ENCODE data around the gene EEF1AKMT1. TPM values are rescaled to one million over a fixed set of nuclear protein-coding genes. Genes with fewer than 3 reads are reported as not detected.
A peak's percentile ranks its signal among the peaks of the same experiment; 100 is the strongest.

Gene EEF1AKMT1
- total and polyA plus RNA-seq, 12 donors, result 6.1 to 10.2 (median 8.3) TPM

- Histone ChIP-seq H3K27ac (peak overlapping the region in 1 of 10 donors; percentile 53), H3K4me3 (peak overlapping the region in 9 of 10 donors; percentile 27 to 81 (median 52)), H3K27me3 (peaks cover 0 to 37% (median 14%) of the 10 kb centered on the region in 7 donors), H3K36me3 (no peaks in the 10 kb centered on the region), H3K9me3 (no peaks in the 10 kb centered on the region), H3K4me1 (peaks cover 0 to 31% (median 12%) of the 10 kb centered on the region in 9 donors)
- ATAC-seq, result peak in 3 of 8 donors; percentile 4 to 19 (median 19)
- intact Hi-C loops (cut with DNase I), result loop anchor here in 5 of 10 donors (5.0 to 10.0 kb wide), 3 partner anchors 207 to 218 kb away; no protein-coding TSS in a partner anchor
- no peak for DNase-seq
- 27 to 41% methylated on average over 12 to 20 of the region's 20 CpGs for WGBS, 2 donors
- no peak for TF ChIP-seq CTCF (IDR thresholded peaks at IDR 0.05)
Measured at GRCh38 chr13:20704459-20705069, 69.2 kb downstream of the EEF1AKMT1 start.

GRCh38 chr13:20703780-20704458, 69.8 kb downstream of the EEF1AKMT1 start:
- Histone ChIP-seq H3K27ac (peak overlapping the region in 1 of 10 donors; percentile 53), H3K4me1 (peaks cover 0 to 25% (median 12%) of the 10 kb centered on the region in 9 donors), H3K9me3 (no peaks in the 10 kb centered on the region), H3K27me3 (peaks cover 0 to 38% (median 14%) of the 10 kb centered on the region in 7 donors), H3K4me3 (peak overlapping the region in 9 of 10 donors; percentile 27 to 81 (median 52)), H3K36me3 (no peaks in the 10 kb centered on the region)
- peak; percentile 54 to 76 for DNase-seq
- intact Hi-C loops (cut with DNase I), result loop anchor here in 4 of 10 donors (5.0 to 10.0 kb wide), 2 partner anchors 207 to 209 kb away; no protein-coding TSS in a partner anchor
- WGBS, 2 donors, result 1% methylated on average over 78 to 98 of the region's 98 CpGs
- peak; percentile 73 to 90 (median 81) for ATAC-seq
- peak; percentile 18 to 67 (median 50) for TF ChIP-seq CTCF (IDR thresholded peaks at IDR 0.05)

- DNase-seq, result no peak
- no peak for TF ChIP-seq CTCF (IDR thresholded peaks at IDR 0.05)
- WGBS, 2 donors, result 1 to 2% methylated on average over 78 to 94 of the region's 94 CpGs
- no peaks in the 10 kb centered on the region for H3K9me3 ChIP-seq
- intact Hi-C loops (cut with DNase I), result loop anchor here in 4 of 10 donors (5.0 to 10.0 kb wide), 2 partner anchors 206 to 208 kb away; no protein-coding TSS in a partner anchor
- peaks cover 0 to 20% (median 12%) of the 10 kb centered on the region in 9 donors for H3K4me1 ChIP-seq
- ATAC-seq, result peak; percentile 18 to 45 (median 32)
- peak within 1 kb of the TSS; percentile 48 to 81 (median 70) for H3K4me3 ChIP-seq
- peak within 1 kb of the TSS in 5 of 10 donors; percentile 25 to 67 (median 53) for H3K27ac ChIP-seq
- H3K27me3 ChIP-seq, result peaks cover 0 to 38% (median 14%) of the 10 kb centered on the region in 7 donors
- H3K36me3 ChIP-seq, result no peaks in the 10 kb centered on the region
Measured at GRCh38 chr13:20702915-20703779, 70.6 kb downstream of the EEF1AKMT1 start, which contains the start of gene IL17D. TSS of gene IL17D (plus strand) at chr13:20703699. CDS start at chr13:20704002, 303 bp downstream.
